GM06990 (cell line): ENCODE data around the gene RAP1GAP.

ENCODE experiments used
- DNase-seq: peaks from one replicate; pipeline ENCODE4 v3.0.0-alpha.2; 2011; ENCODE audit not compliant: insufficient read length; ENCODE audit errors: extremely low read depth
- H3K27me3 ChIP-seq: replicated peaks from 2 replicates; pipeline ENCODE4 v1.6.0; 2011; ENCODE audit warnings: low read length; ENCODE audit not compliant: control insufficient read depth, insufficient read depth
- H3K36me3 ChIP-seq: 2 replicates; pipeline ENCODE4 v1.5.1; 2011; ENCODE audit warnings: low read length; ENCODE audit not compliant: control insufficient read depth, insufficient read depth
- H3K4me3 ChIP-seq: replicated peaks from 2 replicates; pipeline ENCODE4 v1.5.1; 2011; ENCODE audit warnings: low read depth, mild to moderate bottlenecking, control low read depth, low read length
- TF ChIP-seq, protein P1 (sequence below): IDR thresholded peaks from 2 replicates; pipeline ENCODE4 v1.5.1; 2011; ENCODE audit warnings: low read length, control low read depth, mild to moderate bottlenecking, inconsistent platforms; ENCODE audit not compliant: insufficient read depth, poor library complexity, severe bottlenecking

RAP1GAP gene

DNA sequence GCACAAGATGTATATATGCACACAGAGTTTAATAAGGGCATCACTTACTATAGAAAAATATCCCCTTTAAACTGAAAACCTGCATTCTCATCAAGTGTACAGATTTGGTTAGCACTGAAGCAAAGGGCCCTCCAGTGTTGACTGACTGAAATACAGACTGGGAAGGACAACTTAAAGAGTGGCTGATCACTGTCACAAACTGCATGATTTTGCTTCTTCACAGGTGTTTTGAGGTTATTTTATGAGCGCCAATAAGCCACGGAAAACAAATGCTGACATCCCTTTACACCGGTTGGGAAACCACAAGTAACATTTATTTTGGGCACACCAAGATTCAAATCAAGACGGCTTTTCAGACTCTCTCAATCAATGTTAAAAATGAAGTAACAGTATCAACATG is 30.9 kb upstream of the RAP1GAP start:
- DNase-seq, result no peak
- H3K27me3 ChIP-seq, result no peaks in the 10 kb centered on the region
- TF ChIP-seq, protein P1, sequence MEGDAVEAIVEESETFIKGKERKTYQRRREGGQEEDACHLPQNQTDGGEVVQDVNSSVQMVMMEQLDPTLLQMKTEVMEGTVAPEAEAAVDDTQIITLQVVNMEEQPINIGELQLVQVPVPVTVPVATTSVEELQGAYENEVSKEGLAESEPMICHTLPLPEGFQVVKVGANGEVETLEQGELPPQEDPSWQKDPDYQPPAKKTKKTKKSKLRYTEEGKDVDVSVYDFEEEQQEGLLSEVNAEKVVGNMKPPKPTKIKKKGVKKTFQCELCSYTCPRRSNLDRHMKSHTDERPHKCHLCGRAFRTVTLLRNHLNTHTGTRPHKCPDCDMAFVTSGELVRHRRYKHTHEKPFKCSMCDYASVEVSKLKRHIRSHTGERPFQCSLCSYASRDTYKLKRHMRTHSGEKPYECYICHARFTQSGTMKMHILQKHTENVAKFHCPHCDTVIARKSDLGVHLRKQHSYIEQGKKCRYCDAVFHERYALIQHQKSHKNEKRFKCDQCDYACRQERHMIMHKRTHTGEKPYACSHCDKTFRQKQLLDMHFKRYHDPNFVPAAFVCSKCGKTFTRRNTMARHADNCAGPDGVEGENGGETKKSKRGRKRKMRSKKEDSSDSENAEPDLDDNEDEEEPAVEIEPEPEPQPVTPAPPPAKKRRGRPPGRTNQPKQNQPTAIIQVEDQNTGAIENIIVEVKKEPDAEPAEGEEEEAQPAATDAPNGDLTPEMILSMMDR, result no peak
- no peak overlapping the region for H3K4me3 ChIP-seq
- H3K36me3 ChIP-seq, result peaks cover 17% of the 10 kb centered on the region

DNA sequence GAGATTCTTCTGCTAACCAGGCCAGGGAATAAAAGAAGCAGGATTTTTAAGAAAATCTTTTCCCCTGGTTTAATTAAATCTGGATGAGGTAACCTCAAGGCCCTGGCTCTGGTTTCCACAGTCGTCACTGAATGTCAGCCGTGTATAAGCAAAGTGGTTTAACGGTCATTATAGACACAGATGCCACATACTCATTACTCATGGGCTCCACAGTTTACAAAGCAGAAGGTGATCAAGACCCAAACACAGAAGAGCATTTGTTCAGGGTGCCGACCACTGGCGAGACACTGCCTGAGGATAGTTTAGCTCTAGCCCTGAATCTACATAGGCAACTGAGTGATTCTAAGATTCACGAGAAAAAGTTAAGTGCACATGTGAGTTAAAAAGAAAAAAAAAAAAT is 27.8 kb upstream of the RAP1GAP start:
- no peaks in the 10 kb centered on the region for H3K27me3 ChIP-seq
- TF ChIP-seq, protein P1, result no peak
- no peak overlapping the region for H3K4me3 ChIP-seq
- no peak for DNase-seq
- H3K36me3 ChIP-seq, result peaks cover 23% of the 10 kb centered on the region

DNA sequence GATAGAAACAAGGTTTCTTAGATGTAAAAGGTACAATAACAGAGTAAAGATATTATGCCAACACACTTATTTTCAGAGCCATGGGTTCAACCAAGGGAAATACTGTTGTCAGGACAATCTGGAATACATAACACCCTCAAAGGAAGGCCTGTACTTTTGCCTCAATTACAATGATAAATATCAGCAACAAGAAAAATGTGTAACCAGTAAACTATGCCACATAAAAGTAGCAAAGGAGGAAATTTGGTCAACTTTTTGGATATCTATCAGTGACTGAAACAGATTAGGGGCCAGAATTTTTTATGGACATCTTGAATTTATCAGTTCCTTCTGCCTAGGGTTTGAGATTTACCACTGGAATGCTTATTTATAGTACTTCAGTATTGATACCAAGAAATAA is 24.6 kb upstream of the RAP1GAP start:
- H3K36me3 ChIP-seq, result peaks cover 21% of the 10 kb centered on the region

DNA sequence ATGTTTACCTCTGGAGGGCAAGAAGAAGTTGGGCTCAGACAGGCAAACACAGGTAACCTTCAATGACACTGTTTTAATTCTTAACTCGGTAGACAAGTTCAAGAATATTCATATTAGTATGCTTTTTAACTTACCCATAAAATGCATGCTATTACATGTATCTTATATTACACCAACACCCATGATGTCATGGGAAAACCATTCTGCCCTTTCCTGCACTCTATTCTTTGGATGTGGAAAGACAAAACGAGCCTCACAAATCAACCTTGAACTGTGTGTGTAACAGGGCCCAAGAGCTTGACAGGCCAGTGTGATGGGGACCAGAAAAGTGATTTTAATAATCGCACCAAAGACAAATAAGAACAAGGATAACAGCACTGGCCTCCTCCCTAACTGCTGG is 22.6 kb upstream of the RAP1GAP start:
- Histone ChIP-seq H3K36me3 (peaks cover 23% of the 10 kb centered on the region), H3K27me3 (no peaks in the 10 kb centered on the region), H3K4me3 (no peak overlapping the region)
- TF ChIP-seq, protein P1, result no peak
- no peak for DNase-seq

More for the DNA sequence above, 24.6 kb upstream of the RAP1GAP start:
- DNase-seq, result no peak
- TF ChIP-seq, protein P1, result no peak
- Histone ChIP-seq H3K4me3 (no peak overlapping the region), H3K27me3 (no peaks in the 10 kb centered on the region)

DNA sequence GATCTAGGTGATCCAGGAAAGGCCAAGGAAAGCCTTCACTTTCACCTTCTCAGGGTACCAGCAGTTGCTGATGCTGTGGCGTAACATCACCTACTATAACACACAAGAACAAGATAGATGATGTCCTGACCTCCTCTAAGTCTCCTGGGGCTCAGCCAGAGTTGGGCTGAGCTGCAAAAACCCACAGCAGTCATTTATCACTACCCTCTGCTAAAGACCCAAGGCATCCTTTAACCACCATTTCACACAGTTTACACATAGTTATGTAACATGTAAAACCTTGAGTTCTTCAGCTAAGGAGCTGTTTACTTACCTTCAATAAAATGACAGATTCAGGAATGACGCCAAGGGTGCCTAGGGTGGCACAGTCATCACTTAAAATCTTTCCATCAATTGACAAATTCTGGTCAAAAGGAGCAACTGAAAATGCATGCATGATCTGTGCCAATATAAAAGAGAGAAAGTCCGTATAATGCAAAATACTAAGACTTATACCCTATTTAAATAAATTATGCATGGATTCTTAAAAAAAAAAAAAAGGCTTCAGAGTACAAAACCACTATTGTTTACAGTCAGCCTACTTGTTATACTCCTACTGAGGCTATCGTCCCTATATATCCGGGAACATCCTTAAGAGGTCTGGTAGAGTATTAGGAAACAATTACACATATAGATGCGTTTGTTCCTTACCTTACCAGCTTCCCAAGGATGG is 20.7 kb upstream of the RAP1GAP start:
- no peak overlapping the region for H3K4me3 ChIP-seq
- peaks cover 25% of the 10 kb centered on the region for H3K36me3 ChIP-seq
- DNase-seq, result no peak
- no peaks in the 10 kb centered on the region for H3K27me3 ChIP-seq
- TF ChIP-seq, protein P1, result no peak
